Measurements from ENCODE around the gene STAT5B. TPM values are rescaled to one million over a fixed set of nuclear protein-coding genes. Genes with fewer than 3 reads are reported as not detected.

STAT5B gene
- total and polyA plus RNA-seq, 2 donors (not counting 1 experiment from before 2014, with no cell fraction given), result 24.4 to 29.6 TPM

Other genes starting within 250 kb of the STAT5B start
- gene C17orf113, start 225.8 kb downstream of the STAT5B start, total RNA-seq, result 0.26 and 0.66 TPM in 2 replicates
- 0.02 and 0.07 TPM in 2 replicates for gene C17orf113, start 225.8 kb downstream of the STAT5B start, polyA plus RNA-seq
- under 0.01 TPM in 1 of 2 replicates, not detected in the other for gene ZNF385C, start 177.9 kb downstream of the STAT5B start, total RNA-seq
- gene ZNF385C, start 177.9 kb downstream of the STAT5B start, polyA plus RNA-seq, result 0.03 TPM in 1 of 2 replicates, not detected in the other
- 12.3 and 18.3 TPM in 2 replicates for gene DHX58, start 163.7 kb downstream of the STAT5B start, total RNA-seq
- 7.1 and 8.0 TPM in 2 replicates for gene DHX58, start 163.7 kb downstream of the STAT5B start, polyA plus RNA-seq
- 7.4 and 7.8 TPM in 2 replicates for gene KAT2A, start 155.0 kb downstream of the STAT5B start, total RNA-seq
- gene KAT2A, start 155.0 kb downstream of the STAT5B start, polyA plus RNA-seq, result 9.1 and 11.8 TPM in 2 replicates
- gene HSPB9, start 153.6 kb downstream of the STAT5B start, total RNA-seq, result not detected in 2 replicates
- not detected in 2 replicates for gene HSPB9, start 153.6 kb downstream of the STAT5B start, polyA plus RNA-seq
- gene RAB5C, start 121.4 kb downstream of the STAT5B start, total RNA-seq, result 44.7 and 65.2 TPM in 2 replicates
- 162 and 197 TPM in 2 replicates for gene RAB5C, start 121.4 kb downstream of the STAT5B start, polyA plus RNA-seq
- not detected in 2 replicates for gene KCNH4, start 95.2 kb downstream of the STAT5B start, total RNA-seq
- gene KCNH4, start 95.2 kb downstream of the STAT5B start, polyA plus RNA-seq, result 0.01 and 0.03 TPM in 2 replicates
- gene HCRT, start 90.9 kb downstream of the STAT5B start, total RNA-seq, result not detected in 2 replicates
- not detected in 2 replicates for gene HCRT, start 90.9 kb downstream of the STAT5B start, polyA plus RNA-seq
- 20.0 and 26.6 TPM in 2 replicates for gene GHDC, start 81.9 kb downstream of the STAT5B start, total RNA-seq
- 6.1 and 6.7 TPM in 2 replicates for gene GHDC, start 81.9 kb downstream of the STAT5B start, polyA plus RNA-seq
- 26.2 and 28.4 TPM in 2 replicates for gene STAT5A, start 12.1 kb upstream of the STAT5B start, total RNA-seq
- 5.5 and 6.9 TPM in 2 replicates for gene STAT5A, start 12.1 kb upstream of the STAT5B start, polyA plus RNA-seq
- 101 and 118 TPM in 2 replicates for gene STAT3, start 112.1 kb upstream of the STAT5B start, total RNA-seq
- 60.6 and 75.0 TPM in 2 replicates for gene STAT3, start 112.1 kb upstream of the STAT5B start, polyA plus RNA-seq
- 331 and 372 TPM in 2 replicates for gene CAVIN1, start 146.9 kb upstream of the STAT5B start, total RNA-seq
- gene CAVIN1, start 146.9 kb upstream of the STAT5B start, polyA plus RNA-seq, result 432 and 490 TPM in 2 replicates
- gene ATP6V0A1, start 182.5 kb upstream of the STAT5B start, total RNA-seq, result 35.7 and 65.7 TPM in 2 replicates
- gene ATP6V0A1, start 182.5 kb upstream of the STAT5B start, polyA plus RNA-seq, result 26.7 and 42.7 TPM in 2 replicates

All from fibroblast of lung (primary cell).